Measurements from ENCODE around the gene CPEB2.

Gene CPEB2

GRCh38 chr4:15042529-15043167 lies 40.4 kb downstream of the CPEB2 start:
- no peak overlapping the region for H3K27ac ChIP-seq (replicated peaks; ENCODE audit: low read length)
- WGBS, 2 donors (ENCODE audit: extremely low coverage in 2 of 2, insufficient read length in 2 of 2, insufficient replicate concordance in 1 of 2) = no CpG with 5 or more reads among the region's 4 CpGs

GRCh38 chr4:15043226-15043625 lies 40.9 kb downstream of the CPEB2 start:
- Histone ChIP-seq H3K4me1 (ENCODE audit: control insufficient read depth in 2 of 2, insufficient read depth in 1 of 2, low read depth in 1 of 2, low read length in 2 of 2) (no peaks in the 10 kb centered on the region), H2AFZ (ENCODE audit: low read length) (no peak overlapping the region), H2BK5ac (ENCODE audit: low read length) (no peak overlapping the region), H3K9me3 (replicated peaks in 1 of 2; ENCODE audit: control insufficient read depth in 2 of 2, insufficient read depth in 1 of 2, low read depth in 1 of 2, low read length in 2 of 2) (no peaks in the 10 kb centered on the region), H3K36me3 (replicated peaks in 1 of 2; ENCODE audit: control insufficient read depth in 2 of 2, insufficient read depth in 2 of 2, low read length in 2 of 2) (no peaks in the 10 kb centered on the region), H2BK120ac (ENCODE audit: low read depth, low read length) (no peak overlapping the region), H2AK5ac (ENCODE audit: low read depth, low read length) (no peak overlapping the region), H3K9ac (ENCODE audit: low read depth, low read length, poor library complexity) (no peak overlapping the region), H4K91ac (ENCODE audit: low read depth, low read length, poor library complexity) (no peak overlapping the region), H2BK12ac (ENCODE audit: low read length) (no peak overlapping the region), H3K79me1 (ENCODE audit: low read depth, low read length) (no peaks in the 10 kb centered on the region), H4K8ac (ENCODE audit: low read depth, low read length) (no peak overlapping the region), H3K27ac (replicated peaks; ENCODE audit: low read length) (no peak overlapping the region), H3K27me3 (ENCODE audit: control insufficient read depth in 3 of 3, insufficient read depth in 3 of 3, low read depth in 1 of 3, low read length in 3 of 3) (no peaks in the 10 kb centered on the region), H3K14ac (ENCODE audit: low read length) (no peak overlapping the region), H3K4ac (ENCODE audit: low read length) (no peak overlapping the region), H3K18ac (ENCODE audit: low read length) (no peak overlapping the region), H2BK15ac (ENCODE audit: low read length) (no peak overlapping the region), H3K4me2 (ENCODE audit: insufficient read depth, low read length, poor library complexity, severe bottlenecking) (no peak overlapping the region), H3K4me3 (ENCODE audit: low read length in 2 of 2) (no peak overlapping the region), H3K23ac (ENCODE audit: low read depth, low read length, poor library complexity) (no peak overlapping the region)
- no peak for DNase-seq (ENCODE audit: low spot score)
- WGBS, 2 donors (ENCODE audit: extremely low coverage in 2 of 2, insufficient read length in 2 of 2, insufficient replicate concordance in 1 of 2) = no CpG with 5 or more reads among the region's 3 CpGs

More at GRCh38 chr4:15042529-15043167, 40.4 kb downstream of the CPEB2 start:
- no peaks in the 10 kb centered on the region for H3K9me3 ChIP-seq (replicated peaks in 1 of 2; ENCODE audit: control insufficient read depth in 2 of 2, insufficient read depth in 1 of 2, low read depth in 1 of 2, low read length in 2 of 2)
- no peak overlapping the region for H3K14ac ChIP-seq (ENCODE audit: low read length)
- no peak overlapping the region for H2BK12ac ChIP-seq (ENCODE audit: low read length)
- no peak for DNase-seq (ENCODE audit: low spot score)
- H3K4me2 ChIP-seq (ENCODE audit: insufficient read depth, low read length, poor library complexity, severe bottlenecking) = no peak overlapping the region
- no peak overlapping the region for H3K4ac ChIP-seq (ENCODE audit: low read length)
- no peak overlapping the region for H3K18ac ChIP-seq (ENCODE audit: low read length)
- no peak overlapping the region for H3K4me3 ChIP-seq (ENCODE audit: low read length in 2 of 2)
- H3K27me3 ChIP-seq (ENCODE audit: control insufficient read depth in 3 of 3, insufficient read depth in 3 of 3, low read depth in 1 of 3, low read length in 3 of 3) = no peaks in the 10 kb centered on the region
- no peaks in the 10 kb centered on the region for H3K4me1 ChIP-seq (ENCODE audit: control insufficient read depth in 2 of 2, insufficient read depth in 1 of 2, low read depth in 1 of 2, low read length in 2 of 2)
- H3K79me1 ChIP-seq (ENCODE audit: low read depth, low read length) = no peaks in the 10 kb centered on the region
- H2AFZ ChIP-seq (ENCODE audit: low read length) = no peak overlapping the region
- H2BK120ac ChIP-seq (ENCODE audit: low read depth, low read length) = no peak overlapping the region
- no peak overlapping the region for H3K9ac ChIP-seq (ENCODE audit: low read depth, low read length, poor library complexity)
- H3K23ac ChIP-seq (ENCODE audit: low read depth, low read length, poor library complexity) = no peak overlapping the region
- no peak overlapping the region for H2BK15ac ChIP-seq (ENCODE audit: low read length)
- H4K91ac ChIP-seq (ENCODE audit: low read depth, low read length, poor library complexity) = no peak overlapping the region
- H4K8ac ChIP-seq (ENCODE audit: low read depth, low read length) = no peak overlapping the region
- no peaks in the 10 kb centered on the region for H3K36me3 ChIP-seq (replicated peaks in 1 of 2; ENCODE audit: control insufficient read depth in 2 of 2, insufficient read depth in 2 of 2, low read length in 2 of 2)
- no peak overlapping the region for H2BK5ac ChIP-seq (ENCODE audit: low read length)
- no peak overlapping the region for H2AK5ac ChIP-seq (ENCODE audit: low read depth, low read length)

- no peak overlapping the region for H3K4me3 ChIP-seq (ENCODE audit: low read length in 2 of 2)
- no peaks in the 10 kb centered on the region for H3K9me3 ChIP-seq (replicated peaks in 1 of 2; ENCODE audit: control insufficient read depth in 2 of 2, insufficient read depth in 1 of 2, low read depth in 1 of 2, low read length in 2 of 2)
- H3K9ac ChIP-seq (ENCODE audit: low read depth, low read length, poor library complexity) = no peak overlapping the region
- H3K23ac ChIP-seq (ENCODE audit: low read depth, low read length, poor library complexity) = no peak overlapping the region
- H2BK120ac ChIP-seq (ENCODE audit: low read depth, low read length) = no peak overlapping the region
- H3K18ac ChIP-seq (ENCODE audit: low read length) = no peak overlapping the region
- H3K79me1 ChIP-seq (ENCODE audit: low read depth, low read length) = no peaks in the 10 kb centered on the region
- H3K27ac ChIP-seq (replicated peaks; ENCODE audit: low read length) = no peak overlapping the region
- no peak overlapping the region for H2BK12ac ChIP-seq (ENCODE audit: low read length)
- no peak overlapping the region for H4K8ac ChIP-seq (ENCODE audit: low read depth, low read length)
- no peaks in the 10 kb centered on the region for H3K4me1 ChIP-seq (ENCODE audit: control insufficient read depth in 2 of 2, insufficient read depth in 1 of 2, low read depth in 1 of 2, low read length in 2 of 2)
- no peak overlapping the region for H4K91ac ChIP-seq (ENCODE audit: low read depth, low read length, poor library complexity)
- H2AFZ ChIP-seq (ENCODE audit: low read length) = no peak overlapping the region
- H2BK5ac ChIP-seq (ENCODE audit: low read length) = no peak overlapping the region
- no peak overlapping the region for H3K14ac ChIP-seq (ENCODE audit: low read length)
- no peaks in the 10 kb centered on the region for H3K27me3 ChIP-seq (ENCODE audit: control insufficient read depth in 3 of 3, insufficient read depth in 3 of 3, low read depth in 1 of 3, low read length in 3 of 3)
- H2AK5ac ChIP-seq (ENCODE audit: low read depth, low read length) = no peak overlapping the region
- WGBS, 2 donors (ENCODE audit: extremely low coverage in 2 of 2, insufficient read length in 2 of 2, insufficient replicate concordance in 1 of 2) = no CpG with 5 or more reads among the region's 1 CpG
- no peak overlapping the region for H2BK15ac ChIP-seq (ENCODE audit: low read length)
- no peak for DNase-seq (ENCODE audit: low spot score)
- H3K36me3 ChIP-seq (replicated peaks in 1 of 2; ENCODE audit: control insufficient read depth in 2 of 2, insufficient read depth in 2 of 2, low read length in 2 of 2) = no peaks in the 10 kb centered on the region
- no peak overlapping the region for H3K4ac ChIP-seq (ENCODE audit: low read length)
- no peak overlapping the region for H3K4me2 ChIP-seq (ENCODE audit: insufficient read depth, low read length, poor library complexity, severe bottlenecking)
Observed at GRCh38 chr4:15043922-15044321, 41.6 kb downstream of the CPEB2 start.

DNA sequence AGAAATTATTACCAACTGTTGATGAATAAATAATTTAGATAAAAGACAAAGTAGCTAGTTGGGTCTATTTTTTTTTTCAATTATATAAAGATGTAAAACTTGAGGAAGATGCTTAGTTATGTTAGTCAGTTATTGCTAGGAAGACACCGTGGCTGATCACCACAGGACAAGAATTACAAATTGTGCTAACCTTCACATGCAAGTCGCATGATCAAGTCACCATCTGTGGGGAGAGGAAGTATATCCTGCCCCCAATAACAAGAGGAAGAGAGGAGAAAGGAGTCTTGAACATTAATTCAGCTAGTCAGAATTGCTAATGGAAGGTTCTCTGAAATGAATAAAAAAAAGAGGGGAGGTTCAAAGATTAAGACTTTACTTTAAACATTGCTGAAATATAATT lies 52.3 kb downstream of the CPEB2 start:
- H3K27ac ChIP-seq (replicated peaks; ENCODE audit: low read length) = no peak overlapping the region
- H3K18ac ChIP-seq (ENCODE audit: low read length) = no peak overlapping the region
- no peak overlapping the region for H2BK120ac ChIP-seq (ENCODE audit: low read depth, low read length)
- no peak overlapping the region for H4K91ac ChIP-seq (ENCODE audit: low read depth, low read length, poor library complexity)
- no peak overlapping the region for H2BK5ac ChIP-seq (ENCODE audit: low read length)
- H3K23ac ChIP-seq (ENCODE audit: low read depth, low read length, poor library complexity) = no peak overlapping the region
- H3K4me2 ChIP-seq (ENCODE audit: insufficient read depth, low read length, poor library complexity, severe bottlenecking) = no peak overlapping the region
- no peak for DNase-seq (ENCODE audit: low spot score)
- H2BK15ac ChIP-seq (ENCODE audit: low read length) = no peak overlapping the region
- WGBS, 2 donors (ENCODE audit: extremely low coverage in 2 of 2, insufficient read length in 2 of 2, insufficient replicate concordance in 1 of 2) = no CpG with 5 or more reads among the region's 2 CpGs
- no peaks in the 10 kb centered on the region for H3K27me3 ChIP-seq (ENCODE audit: control insufficient read depth in 3 of 3, insufficient read depth in 3 of 3, low read depth in 1 of 3, low read length in 3 of 3)
- no peak overlapping the region for H2AK5ac ChIP-seq (ENCODE audit: low read depth, low read length)
- H3K4me3 ChIP-seq (ENCODE audit: low read length in 2 of 2) = no peak overlapping the region
- H2BK12ac ChIP-seq (ENCODE audit: low read length) = no peak overlapping the region
- no peak overlapping the region for H3K9ac ChIP-seq (ENCODE audit: low read depth, low read length, poor library complexity)
- no peak overlapping the region for H4K8ac ChIP-seq (ENCODE audit: low read depth, low read length)
- no peak overlapping the region for H3K14ac ChIP-seq (ENCODE audit: low read length)
- no peak overlapping the region for H2AFZ ChIP-seq (ENCODE audit: low read length)
- no peaks in the 10 kb centered on the region for H3K79me1 ChIP-seq (ENCODE audit: low read depth, low read length)
- no peaks in the 10 kb centered on the region for H3K36me3 ChIP-seq (replicated peaks in 1 of 2; ENCODE audit: control insufficient read depth in 2 of 2, insufficient read depth in 2 of 2, low read length in 2 of 2)
- no peaks in the 10 kb centered on the region for H3K9me3 ChIP-seq (replicated peaks in 1 of 2; ENCODE audit: control insufficient read depth in 2 of 2, insufficient read depth in 1 of 2, low read depth in 1 of 2, low read length in 2 of 2)
- no peaks in the 10 kb centered on the region for H3K4me1 ChIP-seq (ENCODE audit: control insufficient read depth in 2 of 2, insufficient read depth in 1 of 2, low read depth in 1 of 2, low read length in 2 of 2)
- no peak overlapping the region for H3K4ac ChIP-seq (ENCODE audit: low read length)
